Muscle of leg (tissue), 11 donors: ENCODE measurements around the gene ZNF521. TPM values are rescaled to one million over a fixed set of nuclear protein-coding genes. Genes with fewer than 3 reads are reported as not detected.
"Not testable (repeated sequence)": the region's sequence is repeated elsewhere in the genome, so short reads cannot be mapped to it uniquely, and the experiment has no call there.

Source experiments
- DNase-seq: peaks from one replicate; pipeline ENCODE4 v3.0.0; 2013
- H3K27ac ChIP-seq: one replicate; pipeline ENCODE4 v1.5.1; 2013; ENCODE audit warnings: mild to moderate bottlenecking, low read length, control low read depth
- H3K27me3 ChIP-seq: one replicate; pipeline ENCODE4 v1.6.1; 2013; ENCODE audit warnings: low read length; ENCODE audit not compliant: control insufficient read depth, insufficient read depth
- H3K36me3 ChIP-seq: one replicate; pipeline ENCODE4 v1.6.1; 2013; ENCODE audit warnings: low read length; ENCODE audit not compliant: control insufficient read depth, insufficient read depth
- H3K4me1 ChIP-seq: one replicate; pipeline ENCODE4 v1.6.1; 2013; ENCODE audit warnings: low read length; ENCODE audit not compliant: control insufficient read depth, insufficient read depth
- H3K4me3 ChIP-seq: one replicate; pipeline ENCODE4 v1.5.1; 2013; ENCODE audit warnings: low read length, control low read depth
- H3K9me3 ChIP-seq: replicated peaks from 2 replicates; pipeline ENCODE4 v1.6.1; 2013; ENCODE audit warnings: low read depth, low read length; ENCODE audit not compliant: control insufficient read depth
- WGBS: methylation state at CpG from one replicate; pipeline ENCODE4 v1.1.5; 2013; ENCODE audit warnings: missing lambda C conversion rate; ENCODE audit not compliant: insufficient coverage; 5-methylcytosine and 5-hydroxymethylcytosine counted together
- polyA plus RNA-seq, 8 donors: library from polyadenylated mRNA; unstranded; fragments of 120-200 nt; gene quantifications; one replicate each; pipeline versions ENCODE4 v1.2.1 to v1.2.3, GENCODE V29; 2013; ENCODE audit warnings: inconsistent platforms in 1 of 8, low replicate concordance in 1 of 8; ENCODE audit not compliant: insufficient read length in 8 of 8, insufficient read depth in 1 of 8
- total RNA-seq: library from RNA; stranded (reverse); fragments of 120-200 nt; gene quantifications from one replicate; pipeline ENCODE4 v1.2.4, GENCODE V29; 2013

ZNF521 gene
- total and polyA plus RNA-seq, 9 donors, result 29.6 to 67.1 (median 46.1) TPM

DNA sequence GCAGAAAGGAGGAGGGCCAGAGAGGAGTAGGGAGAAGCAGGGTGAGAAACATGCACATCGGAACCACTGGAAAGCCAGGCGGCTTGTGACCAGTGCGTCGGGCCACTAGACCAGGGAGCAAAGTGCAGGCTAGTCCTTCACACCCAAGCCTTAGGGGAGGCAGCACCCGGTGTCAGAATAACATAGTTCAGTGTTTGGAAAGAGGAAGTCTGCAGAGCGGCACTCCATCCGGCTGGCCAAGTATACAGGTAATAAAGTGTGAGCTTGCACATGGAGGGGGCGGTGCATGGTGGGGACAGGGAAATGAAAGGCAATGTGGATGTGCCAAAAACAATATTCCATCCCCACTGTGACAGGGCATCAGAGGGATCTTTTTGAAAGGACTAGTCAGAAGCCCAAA lies 69.7 kb downstream of the ZNF521 start:
- 56% methylated on average over 7 of the region's 8 CpGs for WGBS
- Histone ChIP-seq H3K9me3 (no peaks in the 10 kb centered on the region), H3K4me1 (peaks cover 33% of the 10 kb centered on the region), H3K27ac (no peak overlapping the region), H3K27me3 (no peaks in the 10 kb centered on the region), H3K36me3 (no peaks in the 10 kb centered on the region), H3K4me3 (no peak overlapping the region)
- no peak for DNase-seq

DNA sequence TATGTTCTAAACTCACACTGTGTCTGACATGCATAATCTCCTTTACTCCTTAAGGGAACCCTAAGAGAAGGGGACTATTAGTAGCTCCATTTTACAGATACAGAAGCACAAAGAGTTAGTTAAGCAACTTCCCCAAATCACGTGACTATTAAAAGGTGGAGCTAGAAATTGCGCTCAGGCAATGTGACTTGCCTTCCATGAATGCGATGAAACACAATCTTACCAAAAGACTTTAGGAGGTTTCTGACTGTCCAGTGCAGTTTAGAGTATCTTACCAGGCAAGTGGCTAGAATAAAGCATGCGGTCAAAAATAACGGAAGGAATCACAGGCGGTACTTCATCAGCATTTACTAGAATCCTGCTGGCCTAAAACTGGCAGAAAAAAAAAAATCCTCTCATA lies 70.4 kb downstream of the ZNF521 start:
- Histone ChIP-seq H3K9me3 (no peaks in the 10 kb centered on the region), H3K36me3 (no peaks in the 10 kb centered on the region), H3K27me3 (no peaks in the 10 kb centered on the region), H3K27ac (no peak overlapping the region), H3K4me3 (no peak overlapping the region), H3K4me1 (peaks cover 31% of the 10 kb centered on the region)
- WGBS, result 93% methylated on average over 5 of the region's 6 CpGs
- DNase-seq, result no peak

- H3K27ac ChIP-seq, result no peak overlapping the region
- peaks cover 29% of the 10 kb centered on the region for H3K4me1 ChIP-seq
- H3K27me3 ChIP-seq, result no peaks in the 10 kb centered on the region
- H3K9me3 ChIP-seq, result no peaks in the 10 kb centered on the region
- WGBS, result 90% methylated on average over 4 of the region's 6 CpGs
- no peak for DNase-seq
- no peaks in the 10 kb centered on the region for H3K36me3 ChIP-seq
- H3K4me3 ChIP-seq, result no peak overlapping the region
Observed at GRCh38 chr18:25279961-25280360, 72.0 kb downstream of the ZNF521 start.

DNA sequence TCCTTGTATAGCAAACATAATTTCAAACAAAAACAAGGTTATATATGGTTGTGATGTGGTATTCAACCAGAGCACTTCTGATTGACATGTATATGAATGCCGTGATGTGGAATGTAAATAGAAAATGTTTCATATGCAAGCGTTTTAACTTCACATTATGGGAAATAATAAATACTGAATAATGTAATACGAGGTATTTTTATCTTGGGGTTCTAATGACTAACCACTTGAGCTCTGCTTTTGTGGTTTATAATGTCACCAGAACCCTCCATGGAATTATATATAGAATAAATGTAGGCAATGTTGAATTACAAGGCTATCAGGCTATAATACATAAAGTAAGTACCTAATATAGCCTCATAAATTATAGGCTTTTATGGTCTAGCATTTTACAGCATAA lies 72.4 kb downstream of the ZNF521 start:
- no peak for DNase-seq
- H3K4me3 ChIP-seq, result no peak overlapping the region
- H3K27ac ChIP-seq, result no peak overlapping the region
- H3K27me3 ChIP-seq, result no peaks in the 10 kb centered on the region
- H3K4me1 ChIP-seq, result peaks cover 26% of the 10 kb centered on the region
- no peaks in the 10 kb centered on the region for H3K36me3 ChIP-seq
- no CpG with 5 or more reads among the region's 3 CpGs for WGBS
- H3K9me3 ChIP-seq, result no peaks in the 10 kb centered on the region

GRCh38 chr18:25279133-25279532 lies 72.8 kb downstream of the ZNF521 start:
- no CpG with 5 or more reads among the region's 2 CpGs for WGBS
- DNase-seq, result peak; percentile 58
- Histone ChIP-seq H3K9me3 (no peaks in the 10 kb centered on the region), H3K27ac (no peak overlapping the region), H3K4me3 (no peak overlapping the region), H3K4me1 (peaks cover 24% of the 10 kb centered on the region), H3K27me3 (no peaks in the 10 kb centered on the region), H3K36me3 (no peaks in the 10 kb centered on the region)

DNA sequence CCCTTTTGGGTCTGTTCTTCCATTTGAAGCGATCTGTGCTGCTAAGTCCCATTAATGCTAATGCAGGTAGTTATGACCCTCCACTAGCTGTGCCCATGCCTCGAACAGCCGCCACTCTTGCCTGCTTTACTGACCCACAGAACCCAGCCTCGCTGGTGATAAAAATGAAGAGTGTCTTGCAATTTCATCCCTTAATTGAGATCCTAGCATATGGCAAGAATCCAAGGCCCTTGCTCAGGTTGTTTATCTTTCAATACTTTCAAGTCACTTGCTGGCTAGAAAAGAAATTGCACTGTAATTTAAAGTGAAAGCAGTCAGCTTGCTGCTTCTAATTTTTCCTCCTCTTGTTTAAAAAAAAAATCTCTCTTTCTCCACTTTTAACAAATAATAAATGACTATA lies 73.6 kb downstream of the ZNF521 start:
- Histone ChIP-seq H3K27me3 (no peaks in the 10 kb centered on the region), H3K36me3 (no peaks in the 10 kb centered on the region), H3K4me3 (no peak overlapping the region), H3K4me1 (peaks cover 19% of the 10 kb centered on the region), H3K27ac (no peak overlapping the region), H3K9me3 (no peaks in the 10 kb centered on the region)
- DNase-seq, result no peak
- WGBS, result no CpG with 5 or more reads among the region's 4 CpGs

GRCh38 chr18:25275412-25276001 lies 76.5 kb downstream of the ZNF521 start:
- peak overlapping the region; percentile 52 for H3K27ac ChIP-seq
- peaks cover 10% of the 10 kb centered on the region for H3K4me1 ChIP-seq
- WGBS, result 28% methylated on average over 11 of the region's 11 CpGs
- DNase-seq, result peak; percentile 83
- no peaks in the 10 kb centered on the region for H3K9me3 ChIP-seq
- no peaks in the 10 kb centered on the region for H3K36me3 ChIP-seq
- no peak overlapping the region for H3K4me3 ChIP-seq
- no peaks in the 10 kb centered on the region for H3K27me3 ChIP-seq

DNA sequence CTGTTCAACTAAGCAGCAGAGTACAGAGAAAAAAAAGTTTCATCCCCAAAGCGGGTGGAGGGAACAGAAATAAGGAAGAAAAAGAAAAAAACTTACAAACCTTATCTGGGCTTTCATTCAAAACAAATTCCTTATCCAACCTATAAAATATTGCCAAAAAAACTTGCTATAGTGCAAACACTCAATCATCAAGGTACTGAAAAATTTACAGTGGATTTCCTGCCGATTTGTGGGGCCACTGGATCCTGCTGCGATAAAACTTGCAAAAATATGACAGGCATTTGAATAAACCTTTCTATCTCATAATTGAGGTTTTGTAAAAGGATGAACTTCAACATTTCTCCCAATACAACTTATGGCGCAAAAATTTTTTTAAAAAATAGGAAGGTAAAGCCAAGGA lies 77.0 kb downstream of the ZNF521 start:
- Histone ChIP-seq H3K27ac (peak overlapping the region; percentile 52), H3K36me3 (no peaks in the 10 kb centered on the region), H3K9me3 (no peaks in the 10 kb centered on the region), H3K4me3 (no peak overlapping the region), H3K27me3 (no peaks in the 10 kb centered on the region), H3K4me1 (peaks cover 10% of the 10 kb centered on the region)
- no peak for DNase-seq
- no CpG with 5 or more reads among the region's 4 CpGs for WGBS

- 0% methylated on average over 1 of the region's 12 CpGs for WGBS
- H3K36me3 ChIP-seq, result peaks cover 12% of the 10 kb centered on the region
- H3K27ac ChIP-seq, H3K4me1 ChIP-seq, H3K4me3 ChIP-seq, H3K9me3 ChIP-seq, DNase-seq, H3K27me3 ChIP-seq: not testable (repeated sequence)
Observed at GRCh38 chr18:25266931-25267527, 84.9 kb downstream of the ZNF521 start.

GRCh38 chr18:25262920-25263319 lies 89.0 kb downstream of the ZNF521 start:
- no peak overlapping the region for H3K4me3 ChIP-seq
- no peaks in the 10 kb centered on the region for H3K4me1 ChIP-seq
- no CpG with 5 or more reads among the region's 2 CpGs for WGBS
- DNase-seq, result no peak
- H3K9me3 ChIP-seq, result no peaks in the 10 kb centered on the region
- no peaks in the 10 kb centered on the region for H3K27me3 ChIP-seq
- peaks cover 12% of the 10 kb centered on the region for H3K36me3 ChIP-seq
- H3K27ac ChIP-seq, result no peak overlapping the region

GRCh38 chr18:25261768-25262167 lies 90.2 kb downstream of the ZNF521 start:
- Histone ChIP-seq H3K27ac (no peak overlapping the region), H3K4me1 (no peaks in the 10 kb centered on the region), H3K36me3 (peaks cover 6% of the 10 kb centered on the region), H3K4me3 (no peak overlapping the region), H3K27me3 (no peaks in the 10 kb centered on the region), H3K9me3 (no peaks in the 10 kb centered on the region)
- no CpG with 5 or more reads among the region's 5 CpGs for WGBS
- no peak for DNase-seq
